GM15510 (cell line): Measurements from ENCODE around the gene TMEM196.

Source experiments
- POLR2A ChIP-seq: IDR thresholded peaks from 3 replicates; pipeline ENCODE4 v1.6.1; 2011; ENCODE audit warnings: borderline replicate concordance; ENCODE audit not compliant: insufficient read length; ENCODE audit errors: extremely low read depth

Gene TMEM196

GRCh38 chr7:19674266-19674960 lies 99.0 kb downstream of the TMEM196 start:
- TF ChIP-seq POLR2A = no peak

GRCh38 chr7:19670806-19671205 lies 102.6 kb downstream of the TMEM196 start:
- TF ChIP-seq POLR2A = no peak
